Spleen (tissue), 13 donors: Measurements from ENCODE around the gene NOG. TPM values are rescaled to one million over a fixed set of nuclear protein-coding genes. Genes with fewer than 3 reads are reported as not detected.

Experiments
- DNase-seq: peaks from one replicate; pipeline ENCODE4 v3.0.0-alpha.2; 2020
- H3K27ac ChIP-seq, 8 donors: fragments of 200-600 bp; sonication (generic) in 7 of 8; 1 replicate in 4 of 8; 2 replicates in 4 of 8; pipeline versions ENCODE4 v1.5.0 to v1.8.0; 2016 to 2021; ENCODE audit warnings: inconsistent platforms in 4 of 8, mild to moderate bottlenecking in 4 of 8, moderate library complexity in 1 of 8
- H3K27me3 ChIP-seq, 7 donors: fragments of 200-600 bp; sonication (generic) in 6 of 7; replicated peaks in 1 of 7; 1 replicate in 4 of 7; 2 replicates in 3 of 7; pipeline versions ENCODE4 v1.5.0 to v1.8.0; 2016 to 2021; ENCODE audit warnings: inconsistent platforms in 3 of 7, mild to moderate bottlenecking in 1 of 7
- H3K36me3 ChIP-seq, 6 donors: fragments of 200-600 bp; sonication (generic) in 5 of 6; 1 replicate in 4 of 6; 2 replicates in 2 of 6; pipeline versions ENCODE4 v1.5.0 to v1.8.0; 2016 to 2021; ENCODE audit warnings: inconsistent platforms in 2 of 6
- H3K4me1 ChIP-seq, 6 donors: fragments of 200-600 bp; sonication (generic) in 5 of 6; 1 replicate in 3 of 6; 2 replicates in 3 of 6; pipeline versions ENCODE4 v1.5.0 to v1.8.0; 2016 to 2021; ENCODE audit warnings: inconsistent platforms in 3 of 6
- H3K4me3 ChIP-seq, 8 donors: fragments of 200-600 bp; sonication (generic) in 7 of 8; 1 replicate in 4 of 8; 2 replicates in 4 of 8; pipeline versions ENCODE4 v1.5.0 to v1.8.0; 2016 to 2021; ENCODE audit warnings: inconsistent platforms in 4 of 8, mild to moderate bottlenecking in 4 of 8, moderate library complexity in 2 of 8
- H3K9me3 ChIP-seq, 8 donors: fragments of 200-600 bp; sonication (generic) in 7 of 8; 1 replicate in 4 of 8; 2 replicates in 4 of 8; pipeline versions ENCODE4 v1.5.0 to v1.8.0; 2016 to 2021; ENCODE audit warnings: inconsistent platforms in 4 of 8
- CTCF ChIP-seq, 11 experiments: fragments of 200-600 bp in 7 of 11; fragments of 450-650 bp in 4 of 11; sonication (generic) in 4 of 11; IDR thresholded peaks in 8 of 11; conservative IDR thresholded peaks in 3 of 11; 1 replicate in 7 of 11; 2 replicates in 4 of 11; pipeline versions ENCODE4 v1.4.0 to v1.8.0; 2016 to 2021; ENCODE audit warnings: antibody characterized with exemption in 11 of 11, inconsistent platforms in 4 of 11, mild to moderate bottlenecking in 1 of 11
- POLR2A ChIP-seq, 3 donors: fragments of 450-650 bp; IDR thresholded peaks; one replicate each; pipeline ENCODE4 v1.5.1; 2017; ENCODE audit warnings: antibody characterized with exemption in 3 of 3, mild to moderate bottlenecking in 1 of 3
- POLR2AphosphoS5 ChIP-seq, 3 donors: sonication (generic); formaldehyde crosslinking; IDR thresholded peaks; one replicate each; pipeline ENCODE4 v1.5.1; 2017; ENCODE audit warnings: antibody characterized with exemption in 3 of 3
- WGBS, 5 donors: extraction: QIAGEN DNeasy Blood & Tissue Kit in 3 of 5; methylation state at CpG; one replicate each; pipeline versions ENCODE4 v1.1.5 to v1.1.7; 2013 to 2018; 5-methylcytosine and 5-hydroxymethylcytosine counted together
- intact Hi-C: fragments of 100-400 bp; cut with DNase I; formaldehyde crosslinking; loops from one replicate; pipeline ENCODE4 v1.15.0; 2023; ENCODE audit warnings: low total_unique reads
- long read RNA-seq, 2 donors: transcript quantifications; one replicate each; lab custom pipeline, GENCODE V29; 2026
- polyA plus RNA-seq, 3 donors: library from polyadenylated mRNA; stranded (reverse); fragments of 200-250 nt; gene quantifications; one replicate each; pipeline ENCODE4 v1.2.1, GENCODE V29; 2013
- total RNA-seq, 7 donors: library from RNA; depleted of rRNA in 3 of 7; stranded (reverse); fragments of >200 nt in 3 of 7; fragmentation: NEBNext Ultra II Directional in 4 of 7; extraction: Animal tissue kit (Norgen Biotek cat#: 25700) in 4 of 7; gene quantifications; one replicate each; pipeline versions ENCODE4 v1.1.0 to v1.2.1, GENCODE V29; 2016 to 2021
- donor health status: healthy with polysubstance abuse.
- donor health status: DM: no; HTN: no; CAD: no; lungs with moderate emphysema.
- donor health status: DM: no; HTN: no; CAD: no.
- donor health status: Bipolar disorder and iron deficiency.
- donor health status: healthy.
- donor health status: DM: no; HTN: no; CAD: no.
- donor health status: DM: yes; HTN: yes; CAD: no.

NOG gene
- total RNA-seq: 1 to 10 TPM in 1 of 7 donors, under 1 TPM in 3, not detected in 3; 0.43 to 1.3 (median 0.62) TPM
- polyA plus RNA-seq: under 1 TPM; 0.04 to 0.74 (median 0.35) TPM
- long read RNA-seq, donor 1, partial matches to known transcripts: 0 of 3 reads
- long read RNA-seq, donor 1, other reads (novel, unspliced or antisense): 0 of 3 reads
- long read RNA-seq, donor 2, partial matches to known transcripts: 0 of 2 reads
- long read RNA-seq, donor 2, other reads (novel, unspliced or antisense): 0 of 2 reads

- Histone ChIP-seq H3K4me1 (peaks cover 24 to 66% (median 58%) of the 10 kb centered on the region in 6 donors), H3K27ac (peak within 1 kb of the TSS in 2 of 8 donors; percentile 10 to 50), H3K9me3 (no peaks in the 10 kb centered on the region), H3K4me3 (peak within 1 kb of the TSS; percentile 32 to 75 (median 60)), H3K36me3 (no peaks in the 10 kb centered on the region), H3K27me3 (peaks cover 0 to 99% (median 72%) of the 10 kb centered on the region in 7 donors)
- WGBS, 5 donors: 0 to 1% (median 0%) methylated on average over 20 to 85 of the region's 85 CpGs
- peak; percentile 87 for DNase-seq
- intact Hi-C loops: loop anchor here (5.0 kb wide), 2 partner anchors 124 to 189 kb away; no protein-coding TSS in a partner anchor
- TF ChIP-seq POLR2A (IDR thresholded peaks at IDR 0.05): no peak
These were observed at the start of gene NOG for GRCh38 chr17:56593646-56594319. NOG (plus strand) TSS chr17:56593699; CDS start chr17:56594224, 525 bp downstream.

GRCh38 chr17:56545106-56545505 lies 48.4 kb upstream of the NOG start:
- Histone ChIP-seq H3K27ac (no peak overlapping the region), H3K4me3 (no peak overlapping the region), H3K9me3 (peaks cover 0 to 6% (median 0%) of the 10 kb centered on the region in 8 donors), H3K36me3 (no peaks in the 10 kb centered on the region), H3K27me3 (peaks cover 0 to 6% (median 0%) of the 10 kb centered on the region in 7 donors), H3K4me1 (no peaks in the 10 kb centered on the region)
- intact Hi-C loops: no loop called here
- DNase-seq: no peak
- TF ChIP-seq POLR2AphosphoS5 (IDR thresholded peaks at IDR 0.05) (no peak), CTCF (IDR thresholded peaks at IDR 0.05 in 8 of 11, conservative IDR thresholded peaks at IDR 0.05 in 3 of 11) (no peak)
- WGBS, 5 donors: 54 to 82% (median 73%) methylated on average over 2 of the region's 2 CpGs

GRCh38 chr17:56545930-56546329 lies 47.6 kb upstream of the NOG start:
- intact Hi-C loops: no loop called here
- Histone ChIP-seq H3K27me3 (peaks cover 0 to 6% (median 0%) of the 10 kb centered on the region in 7 donors), H3K27ac (no peak overlapping the region), H3K4me3 (no peak overlapping the region), H3K4me1 (no peaks in the 10 kb centered on the region), H3K36me3 (no peaks in the 10 kb centered on the region), H3K9me3 (peaks cover 0 to 6% (median 0%) of the 10 kb centered on the region in 8 donors)
- DNase-seq: no peak
- TF ChIP-seq CTCF (IDR thresholded peaks at IDR 0.05 in 8 of 11, conservative IDR thresholded peaks at IDR 0.05 in 3 of 11): no peak
- no peak for TF ChIP-seq POLR2AphosphoS5 (IDR thresholded peaks at IDR 0.05)
- TF ChIP-seq POLR2A (IDR thresholded peaks at IDR 0.05): no peak

GRCh38 chr17:56548661-56549060 lies 44.8 kb upstream of the NOG start:
- Histone ChIP-seq H3K4me1 (no peaks in the 10 kb centered on the region), H3K27me3 (no peaks in the 10 kb centered on the region), H3K27ac (no peak overlapping the region), H3K4me3 (no peak overlapping the region), H3K9me3 (peaks cover 0 to 22% (median 13%) of the 10 kb centered on the region in 8 donors), H3K36me3 (no peaks in the 10 kb centered on the region)
- intact Hi-C loops: no loop called here
- DNase-seq: no peak
- TF ChIP-seq CTCF (IDR thresholded peaks at IDR 0.05 in 8 of 11, conservative IDR thresholded peaks at IDR 0.05 in 3 of 11): no peak
- no peak for TF ChIP-seq POLR2A (IDR thresholded peaks at IDR 0.05)
- TF ChIP-seq POLR2AphosphoS5 (IDR thresholded peaks at IDR 0.05): no peak
- 80 to 92% (median 81%) methylated on average over 4 of the region's 4 CpGs for WGBS, 5 donors
